Heart left ventricle (tissue), 13 donors: ENCODE results near the gene BMX.

Experiments
- CTCF ChIP-seq, 12 donors: fragments of 200-600 bp; sonication (generic) in 4 of 12; IDR thresholded peaks; one replicate each; pipeline versions ENCODE4 v1.5.0 to v1.8.0; 2018 to 2022; ENCODE audit warnings: antibody characterized with exemption in 12 of 12, mild to moderate bottlenecking in 5 of 12
- POLR2A ChIP-seq, 2 donors: fragments of 450-650 bp; IDR thresholded peaks; one replicate each; pipeline ENCODE4 v1.6.1; 2017; ENCODE audit warnings: antibody characterized with exemption in 2 of 2, mild to moderate bottlenecking in 2 of 2, moderate library complexity in 2 of 2
- donor health status: ischemic (EF 13 %, LVEDD 7.1; RV severe dilation, severe dysfunction).
- donor health status: DM: no; HTN: yes; CAD: no.
- donor health status: DM: no; HTN: no; CAD: no.
- donor health status: ischemic (EF 25% LVEDD 6.9; RV normal size, moderate dysfunction).
- donor health status: ischemic (EF 25% LVEDD 5.7; RV mildly dilated, moderate dysfunction).
- donor health status: ischemic (EF 35%, LVEDD 5.7; RV mildly dilated, moderate dysfunction).
- donor health status: nonischemic (EF 11% LVEDD 7.7; RV severe dilation, severe dysfunction).
- donor health status: DM: yes; HTN: yes; CAD: no.
- donor health status: PGD.
- donor health status: ischemic (EF 29% LVEDD 5.4; RV normal size, mild dysfunction).
- donor health status: nonischemic (EF 23%, LVEDD 6.1; RV moderate dilation, normal function).

DNA sequence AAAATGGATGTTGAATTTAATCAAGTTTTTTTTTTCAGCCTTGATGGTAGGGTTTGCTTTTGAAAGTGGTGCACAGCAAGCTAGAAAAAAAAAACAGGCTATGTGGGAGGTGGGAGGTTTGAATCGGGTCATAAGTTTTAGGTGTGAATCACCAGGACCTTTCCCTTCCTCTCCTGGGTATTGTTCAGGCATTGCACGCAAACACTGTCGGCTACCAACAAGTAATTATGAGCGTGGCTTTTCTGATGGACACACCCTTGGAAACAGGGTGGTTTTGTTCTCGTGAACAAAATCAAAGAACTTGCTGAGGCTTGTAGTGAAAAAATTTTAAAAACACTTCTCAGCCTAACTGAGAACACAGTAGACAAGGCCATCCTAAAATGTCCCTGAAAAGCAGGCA is 25.6 kb upstream of the BMX start:
- TF ChIP-seq CTCF (IDR thresholded peaks at IDR 0.05) (no peak), POLR2A (IDR thresholded peaks at IDR 0.05) (no peak)
